Right cardiac atrium (tissue), 5 donors: ENCODE data around the gene ZNF3. TPM values are rescaled to one million over a fixed set of nuclear protein-coding genes. Genes with fewer than 3 reads are reported as not detected.
"Not testable (repeated sequence)": the region's sequence is repeated elsewhere in the genome, so short reads cannot be mapped to it uniquely, and the experiment has no call there.

Source experiments
- ATAC-seq, 2 donors: fragments of 200-7000 bp; cut with Tn5 transposase; one replicate each; pipeline versions ENCODE4 v1.8.0 to v1.9.1; 2020; ENCODE audit warnings: moderate library complexity in 2 of 2, mild to moderate bottlenecking in 1 of 2
- DNase-seq, 3 donors: peaks; one replicate each; pipeline ENCODE4 v3.0.0-alpha.2; 2020
- H3K27ac ChIP-seq: one replicate; pipeline ENCODE4 v1.5.1; 2013; ENCODE audit warnings: mild to moderate bottlenecking, low read length, control low read depth, moderate library complexity
- H3K27me3 ChIP-seq: one replicate; pipeline ENCODE4 v1.6.1; 2013; ENCODE audit not compliant: control insufficient read depth, insufficient read depth
- H3K4me1 ChIP-seq: one replicate; pipeline ENCODE4 v1.6.1; 2013; ENCODE audit warnings: low read length; ENCODE audit not compliant: control insufficient read depth, insufficient read depth
- H3K4me3 ChIP-seq: one replicate; pipeline ENCODE4 v1.5.1; 2013; ENCODE audit warnings: low read length, control low read depth
- H3K9me3 ChIP-seq: one replicate; pipeline ENCODE4 v1.6.1; 2013; ENCODE audit warnings: low read length; ENCODE audit not compliant: control insufficient read depth
- WGBS: extraction: QIAGEN DNeasy Blood & Tissue Kit; methylation state at CpG from one replicate; pipeline ENCODE4 v1.1.7; 2013; 5-methylcytosine and 5-hydroxymethylcytosine counted together
- intact Hi-C, 4 donors: fragments of 100-400 bp; cut with DNase I; formaldehyde crosslinking; loops; one replicate each; pipeline versions ENCODE4 v1.11.0 to v1.14.0; 2022 to 2023
- long read RNA-seq, 4 donors: library from polyadenylated mRNA; unstranded; transcript quantifications; one replicate each; pipeline ENCODE4 v2.0.0, GENCODE V29; 2020 to 2021
- polyA plus RNA-seq: library from polyadenylated mRNA; stranded (reverse); fragments of 200-250 nt; gene quantifications from one replicate; pipeline ENCODE4 v1.2.3, GENCODE V29; 2013
- total RNA-seq, 4 donors: library from RNA; stranded (reverse); fragmentation: NEBNext Ultra II Directional; extraction: Animal tissue kit (Norgen Biotek cat#: 25700); gene quantifications; one replicate each; pipeline ENCODE4 v1.2.1, GENCODE V29; 2021
- donor health status: healthy with polysubstance abuse.
- donor health status: DM: no; HTN: yes; CAD: no.
- donor health status: DM: no; HTN: no; CAD: no.
- donor health status: DM: no; HTN: yes; CAD: no; lungs with severe emphysema.
- donor health status: DM: yes; HTN: yes; CAD: no.

The ZNF3 gene
- total RNA-seq (10 to 100 TPM; 17.8 to 18.2 (median 18.0) TPM), polyA plus RNA-seq (12.1 TPM)
- long read RNA-seq, donor 1, transcript ZNF3-202 (6 exons, 2,799 nt) = major isoform, 26 of 48 reads
- long read RNA-seq, donor 1, partial matches to known transcripts = 1 of 48 reads
- long read RNA-seq, donor 1, other reads (novel, unspliced or antisense) = 13 of 48 reads
- long read RNA-seq, donor 2, transcript ZNF3-202 (6 exons, 2,799 nt) = major isoform, 10 of 17 reads
- long read RNA-seq, donor 2, partial matches to known transcripts = 0 of 17 reads
- long read RNA-seq, donor 2, other reads (novel, unspliced or antisense) = 4 of 17 reads
- long read RNA-seq, donor 3, transcript ZNF3-207 (5 exons, 2,718 nt) = minor isoform, 11 of 97 reads
- long read RNA-seq, donor 3, transcript ZNF3-204 (4 exons, 595 nt) = minor isoform, 6 of 97 reads
- long read RNA-seq, donor 3, transcript ZNF3-202 (6 exons, 2,799 nt) = major isoform, 47 of 97 reads
- long read RNA-seq, donor 3, partial matches to known transcripts = 4 of 97 reads
- long read RNA-seq, donor 3, other reads (novel, unspliced or antisense) = 27 of 97 reads
- long read RNA-seq, donor 4, partial matches to known transcripts = 1 of 10 reads
- long read RNA-seq, donor 4, other reads (novel, unspliced or antisense) = 5 of 10 reads

DNA sequence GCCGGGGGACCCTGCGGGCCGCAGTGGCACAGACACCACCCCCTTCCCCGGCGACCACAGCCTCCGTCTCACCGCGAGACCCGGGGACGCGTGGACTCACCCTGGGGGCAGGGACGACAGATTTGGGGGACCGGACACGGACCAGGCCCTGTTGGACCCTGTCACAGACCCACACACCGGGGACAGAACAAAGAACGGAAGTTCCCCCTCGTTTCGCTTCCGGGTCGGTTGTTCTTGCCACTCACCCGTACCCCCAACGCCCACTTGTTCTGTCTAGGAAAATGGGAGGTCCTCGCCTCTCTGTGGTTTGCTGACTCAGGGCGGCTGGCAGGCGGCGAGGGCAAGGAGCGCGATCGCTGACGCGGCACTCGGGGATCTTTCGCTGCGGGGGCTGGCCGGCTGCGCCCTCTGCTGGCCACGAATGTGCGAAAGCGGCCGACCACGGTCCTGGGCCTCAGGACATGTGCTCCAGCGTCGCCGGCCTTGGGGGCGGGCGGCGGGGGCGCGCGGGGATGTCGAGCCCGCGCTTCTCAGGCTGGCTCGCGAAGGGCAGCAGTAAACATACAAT, at the start of gene ZNF3:
ZNF3 (minus strand) TSS at position 189 of the 568 bp plus-strand sequence. CDS start 4,366 bp downstream, outside the sequence.
- H3K27me3 ChIP-seq = no peaks in the 10 kb centered on the region
- peak within 1 kb of the TSS; percentile 76 for H3K4me3 ChIP-seq
- H3K27ac ChIP-seq = peak within 1 kb of the TSS; percentile 60
- H3K9me3 ChIP-seq = no peaks in the 10 kb centered on the region
- DNase-seq (peak; percentile 98 to 99 (median 99)), ATAC-seq (peak; percentile 95 to 97)
- intact Hi-C loops = loop anchor here in 2 of 4 donors (10.0 kb wide), 1 partner anchor 87 kb away; no protein-coding TSS in a partner anchor
- peaks cover 3% of the 10 kb centered on the region for H3K4me1 ChIP-seq
- under 1% methylated on average over 55 of the region's 55 CpGs for WGBS

DNA sequence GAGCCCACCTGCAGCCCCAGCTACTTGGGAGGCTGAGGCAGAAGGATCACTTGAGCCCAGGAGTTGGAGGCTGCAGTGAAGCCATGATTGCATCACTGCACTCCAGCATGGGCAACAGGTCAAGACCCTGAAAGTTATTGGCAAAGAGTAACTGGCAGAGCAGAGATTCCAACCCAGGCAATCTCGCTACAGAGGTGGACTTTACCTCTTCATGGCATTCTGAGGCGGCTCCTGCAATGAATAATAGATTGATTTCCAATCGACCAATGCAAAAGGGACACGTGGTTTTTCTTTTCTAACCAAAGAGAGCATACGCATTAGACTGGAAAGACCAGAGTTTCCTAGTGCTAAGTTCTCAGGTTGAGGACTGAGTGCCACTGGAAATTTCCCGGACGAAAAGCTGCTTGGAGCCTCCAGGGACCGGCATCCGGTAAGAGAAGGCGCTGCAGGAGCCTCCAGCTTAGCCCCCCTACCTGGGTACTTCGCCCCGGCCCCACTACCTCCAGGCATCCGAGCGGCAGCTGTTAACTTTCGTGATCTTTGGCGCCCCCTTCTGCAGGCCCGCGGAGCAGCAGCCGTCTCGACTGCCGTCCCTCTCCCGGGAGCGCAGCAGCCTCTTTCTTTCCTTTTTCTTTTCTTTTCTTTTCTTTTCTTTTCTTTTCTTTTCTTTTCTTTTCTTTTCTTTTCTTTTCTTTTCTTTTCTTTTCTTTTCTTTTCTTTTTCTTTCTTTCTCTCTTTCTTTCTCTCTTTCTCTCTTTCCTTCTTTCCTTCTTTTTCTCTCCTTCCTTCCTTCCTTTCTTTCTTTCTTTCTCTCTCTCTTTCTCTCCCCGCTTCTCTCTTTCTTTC, 49.3 kb upstream of the ZNF3 start:
- ATAC-seq (no peak), DNase-seq (peak; percentile 74 to 92 (median 89))
- Histone ChIP-seq H3K27me3 (no peaks in the 10 kb centered on the region), H3K4me1 (no peaks in the 10 kb centered on the region), H3K4me3 (no peak overlapping the region), H3K9me3 (no peaks in the 10 kb centered on the region), H3K27ac (no peak overlapping the region)
- 12% methylated on average over 24 of the region's 24 CpGs for WGBS
- intact Hi-C loops = loop anchor here in 1 of 4 donors (5.0 kb wide), 1 partner anchor 86 kb away; the partner anchor contains the start of gene PVRIG

- H3K4me1 ChIP-seq, ATAC-seq, H3K9me3 ChIP-seq, DNase-seq, H3K4me3 ChIP-seq, H3K27ac ChIP-seq, H3K27me3 ChIP-seq: not testable (repeated sequence)
- intact Hi-C loops = loop anchor here in 1 of 4 donors (5.0 kb wide), 1 partner anchor 87 kb away; the partner anchor contains the start of gene PVRIG
- WGBS = 94% methylated on average over 1 of the region's 1 CpG
These were observed 48.7 kb upstream of the ZNF3 start for GRCh38 chr7:100130220-100130607.

- ATAC-seq = no peak
- no peaks in the 10 kb centered on the region for H3K9me3 ChIP-seq
- DNase-seq = no peak
- H3K27ac ChIP-seq = no peak overlapping the region
- 65% methylated on average over 1 of the region's 1 CpG for WGBS
- H3K27me3 ChIP-seq = no peaks in the 10 kb centered on the region
- intact Hi-C loops = loop anchor here in 1 of 4 donors (5.0 kb wide), 1 partner anchor 136 kb away; no protein-coding TSS in a partner anchor
- no peaks in the 10 kb centered on the region for H3K4me1 ChIP-seq
- H3K4me3 ChIP-seq = no peak overlapping the region
These were observed 47.1 kb upstream of the ZNF3 start for GRCh38 chr7:100128637-100128963.

DNA sequence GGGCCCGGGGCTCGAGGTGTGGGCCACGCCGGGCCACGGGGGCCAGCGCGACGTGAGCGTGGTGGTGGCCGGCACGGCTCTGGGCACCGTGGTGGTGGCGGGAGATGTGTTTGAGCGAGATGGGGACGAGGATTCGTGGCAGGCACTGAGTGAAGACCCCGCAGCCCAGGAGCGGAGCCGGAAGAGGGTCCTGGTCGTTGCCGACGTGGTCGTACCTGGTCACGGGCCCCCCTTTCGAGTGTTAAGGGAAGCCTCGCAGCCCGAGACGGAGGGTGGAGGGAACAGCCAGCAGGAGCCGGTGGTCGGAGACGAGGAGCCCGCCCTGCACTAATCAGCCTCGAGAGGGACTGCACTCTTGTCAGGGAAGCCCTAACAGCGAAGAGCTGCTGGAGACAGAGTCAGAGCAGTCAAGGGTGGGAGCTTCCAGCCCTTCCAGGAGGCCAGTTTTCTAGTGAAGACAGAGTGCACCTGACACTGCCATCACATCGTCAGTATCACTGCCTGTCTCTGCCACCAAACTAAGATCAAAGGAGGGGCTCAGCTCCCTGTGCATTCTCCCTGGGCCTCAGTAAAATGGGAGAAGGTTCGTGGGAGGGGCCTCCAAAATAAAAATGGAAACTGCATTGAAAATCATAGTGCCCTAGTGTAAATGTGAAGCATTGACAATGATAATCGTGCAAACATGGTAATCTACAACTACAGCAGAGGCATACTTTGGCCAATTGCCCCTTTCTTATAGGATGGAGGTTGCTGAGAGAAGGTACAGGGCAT, 46.5 kb upstream of the ZNF3 start:
- Histone ChIP-seq H3K4me3 (peak overlapping the region; percentile 84), H3K27me3 (no peaks in the 10 kb centered on the region), H3K9me3 (no peaks in the 10 kb centered on the region), H3K4me1 (no peaks in the 10 kb centered on the region), H3K27ac (no peak overlapping the region)
- ATAC-seq (peak; percentile 5 to 6), DNase-seq (peak in 2 of 3 donors; percentile 32 to 76)
- 3% methylated on average over 37 of the region's 37 CpGs for WGBS
- intact Hi-C loops = loop anchor here in 1 of 4 donors (5.0 kb wide), 1 partner anchor 136 kb away; no protein-coding TSS in a partner anchor

- intact Hi-C loops = loop anchor here in 1 of 4 donors (5.0 kb wide), 1 partner anchor 135 kb away; no protein-coding TSS in a partner anchor
- Histone ChIP-seq H3K4me1 (no peaks in the 10 kb centered on the region), H3K27me3 (no peaks in the 10 kb centered on the region), H3K4me3 (peak within 1 kb of the TSS; percentile 84), H3K27ac (peak within 1 kb of the TSS; percentile 99), H3K9me3 (no peaks in the 10 kb centered on the region)
- DNase-seq (peak; percentile 91 to 95 (median 93)), ATAC-seq (peak; percentile 95)
- under 1% methylated on average over 85 of the region's 85 CpGs for WGBS
These were observed 45.7 kb upstream of the ZNF3 start, which contains the start of gene MBLAC1 for GRCh38 chr7:100126931-100127865. Gene MBLAC1 (plus strand): TSS chr7:100126967. CDS start chr7:100127396, 429 bp downstream.

GRCh38 chr7:100126239-100126930, 44.9 kb upstream of the ZNF3 start:
- no peak for DNase-seq
- 19% methylated on average over 29 of the region's 29 CpGs for WGBS
- Histone ChIP-seq H3K4me1 (no peaks in the 10 kb centered on the region), H3K9me3 (no peaks in the 10 kb centered on the region), H3K27me3 (no peaks in the 10 kb centered on the region), H3K27ac (peak overlapping the region; percentile 99), H3K4me3 (peak overlapping the region; percentile 84)
- ATAC-seq = peak; percentile 19 to 29
- intact Hi-C loops = loop anchor here in 1 of 4 donors (5.0 kb wide), 1 partner anchor 134 kb away; no protein-coding TSS in a partner anchor

DNA sequence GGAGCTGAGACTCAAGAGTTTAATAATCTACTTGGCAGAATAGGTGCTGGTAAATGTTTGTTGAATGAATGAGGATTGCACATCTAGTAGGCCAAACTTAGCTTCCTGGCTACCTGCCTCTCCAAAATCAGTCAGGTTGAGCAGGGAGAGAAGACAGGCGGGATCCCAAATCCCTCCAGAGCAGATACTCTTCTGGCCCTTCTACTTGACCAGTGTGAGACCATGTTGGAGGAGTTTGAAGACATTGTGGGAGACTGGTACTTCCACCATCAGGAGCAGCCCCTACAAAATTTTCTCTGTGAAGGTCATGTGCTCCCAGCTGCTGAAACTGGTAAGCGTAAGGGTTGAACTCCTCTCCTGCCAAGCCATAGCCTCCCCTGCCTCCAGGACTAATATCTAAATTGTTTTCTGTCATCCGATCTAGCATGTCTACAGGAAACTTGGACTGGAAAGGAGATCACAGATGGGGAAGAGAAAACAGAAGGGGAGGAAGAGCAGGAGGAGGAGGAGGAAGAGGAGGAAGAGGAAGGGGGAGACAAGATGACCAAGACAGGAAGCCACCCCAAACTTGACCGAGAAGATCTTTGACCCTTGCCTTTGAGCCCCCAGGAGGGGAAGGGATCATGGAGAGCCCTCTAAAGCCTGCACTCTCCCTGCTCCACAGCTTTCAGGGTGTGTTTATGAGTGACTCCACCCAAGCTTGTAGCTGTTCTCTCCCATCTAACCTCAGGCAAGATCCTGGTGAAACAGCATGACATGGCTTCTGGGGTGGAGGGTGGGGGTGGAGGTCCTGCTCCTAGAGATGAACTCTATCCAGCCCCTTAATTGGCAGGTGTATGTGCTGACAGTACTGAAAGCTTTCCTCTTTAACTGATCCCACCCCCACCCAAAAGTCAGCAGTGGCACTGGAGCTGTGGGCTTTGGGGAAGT, 43.0 kb upstream of the ZNF3 start:
- DNase-seq (no peak), ATAC-seq (no peak)
- Histone ChIP-seq H3K4me3 (no peak overlapping the region), H3K27ac (no peak overlapping the region), H3K4me1 (peaks cover 6% of the 10 kb centered on the region), H3K9me3 (no peaks in the 10 kb centered on the region), H3K27me3 (no peaks in the 10 kb centered on the region)
- 69% methylated on average over 4 of the region's 4 CpGs for whole genome bisulfite sequencing
- intact Hi-C loops = loop anchor here in 1 of 4 donors (5.0 kb wide), 1 partner anchor 132 kb away; no protein-coding TSS in a partner anchor
